C4-2B (cell line): ENCODE measurements around the gene NCAPD3.

Experiments used
- ZFX ChIP-seq: fragments of 450-650 bp; IDR thresholded peaks from 2 replicates; pipeline ENCODE4 v1.6.1; 2017
- TF ChIP-seq, protein P1 (sequence below): fragments of 450-650 bp; conservative IDR thresholded peaks from 2 replicates; pipeline ENCODE4 v1.5.1; 2017; ENCODE audit warnings: mild to moderate bottlenecking

DNA sequence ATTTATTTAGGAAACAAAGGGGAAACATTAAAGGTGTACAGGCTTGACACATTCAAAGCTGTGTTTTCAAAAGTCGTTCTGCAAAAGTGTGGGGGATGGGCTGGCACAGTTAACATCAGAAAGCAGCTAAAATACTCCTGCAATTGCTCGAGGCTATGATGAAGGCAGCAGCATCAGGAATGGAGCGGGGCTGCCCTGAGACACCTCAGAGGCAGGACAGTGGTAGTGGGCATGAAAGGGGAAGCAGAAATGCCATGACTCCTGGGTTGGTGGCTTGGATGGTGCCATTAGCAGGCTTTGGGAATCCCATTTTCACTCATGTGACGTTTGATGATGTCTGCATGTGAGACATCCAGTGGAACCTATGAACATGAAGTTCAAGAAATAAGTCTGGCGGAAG is 646 bp downstream of the NCAPD3 start:
- TF ChIP-seq ZFX: no peak
- TF ChIP-seq, protein P1, sequence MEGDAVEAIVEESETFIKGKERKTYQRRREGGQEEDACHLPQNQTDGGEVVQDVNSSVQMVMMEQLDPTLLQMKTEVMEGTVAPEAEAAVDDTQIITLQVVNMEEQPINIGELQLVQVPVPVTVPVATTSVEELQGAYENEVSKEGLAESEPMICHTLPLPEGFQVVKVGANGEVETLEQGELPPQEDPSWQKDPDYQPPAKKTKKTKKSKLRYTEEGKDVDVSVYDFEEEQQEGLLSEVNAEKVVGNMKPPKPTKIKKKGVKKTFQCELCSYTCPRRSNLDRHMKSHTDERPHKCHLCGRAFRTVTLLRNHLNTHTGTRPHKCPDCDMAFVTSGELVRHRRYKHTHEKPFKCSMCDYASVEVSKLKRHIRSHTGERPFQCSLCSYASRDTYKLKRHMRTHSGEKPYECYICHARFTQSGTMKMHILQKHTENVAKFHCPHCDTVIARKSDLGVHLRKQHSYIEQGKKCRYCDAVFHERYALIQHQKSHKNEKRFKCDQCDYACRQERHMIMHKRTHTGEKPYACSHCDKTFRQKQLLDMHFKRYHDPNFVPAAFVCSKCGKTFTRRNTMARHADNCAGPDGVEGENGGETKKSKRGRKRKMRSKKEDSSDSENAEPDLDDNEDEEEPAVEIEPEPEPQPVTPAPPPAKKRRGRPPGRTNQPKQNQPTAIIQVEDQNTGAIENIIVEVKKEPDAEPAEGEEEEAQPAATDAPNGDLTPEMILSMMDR: no peak
